MM.1S (cell line): ENCODE data around the gene DSN1.

ENCODE experiments used
- DNase-seq: peaks from one replicate; pipeline ENCODE4 v3.0.0-alpha.2; 2015
- H2AFZ ChIP-seq: fragments of 300-600 bp; sonication (generic); 2 replicates; pipeline ENCODE4 v1.6.0; 2016; ENCODE audit warnings: antibody characterized with exemption, low read length
- H3F3A ChIP-seq: fragments of 300-600 bp; sonication (generic); 2 replicates; pipeline ENCODE4 v1.6.1; 2016; ENCODE audit warnings: mild to moderate bottlenecking, antibody characterized with exemption, low read length, moderate library complexity, mixed read lengths; ENCODE audit not compliant: insufficient read depth
- H3K27ac ChIP-seq: fragments of 300-600 bp; sonication (generic); 2 replicates; pipeline ENCODE4 v1.5.1; 2016; ENCODE audit warnings: mild to moderate bottlenecking, low read length
- H3K27me3 ChIP-seq: fragments of 300-600 bp; sonication (generic); replicated peaks from 2 replicates; pipeline ENCODE4 v1.6.0; 2016; ENCODE audit warnings: low read length; ENCODE audit not compliant: insufficient read depth
- H3K36me3 ChIP-seq: fragments of 300-600 bp; sonication (generic); replicated peaks from 2 replicates; pipeline ENCODE4 v1.6.1; 2016; ENCODE audit warnings: mild to moderate bottlenecking, low read length, mixed read lengths; ENCODE audit not compliant: insufficient read depth
- H3K4me1 ChIP-seq: fragments of 300-600 bp; sonication (generic); 2 replicates; pipeline ENCODE4 v1.6.1; 2016; ENCODE audit warnings: low read length, mixed read lengths
- H3K4me2 ChIP-seq: fragments of 300-600 bp; sonication (generic); 2 replicates; pipeline ENCODE4 v1.6.0; 2016; ENCODE audit warnings: low read depth, low read length
- H3K4me3 ChIP-seq: fragments of 300-600 bp; sonication (generic); 2 replicates; pipeline ENCODE4 v1.5.1; 2016; ENCODE audit warnings: low read length, mixed read lengths
- H3K79me2 ChIP-seq: fragments of 300-600 bp; sonication (generic); 2 replicates; pipeline ENCODE4 v1.6.1; 2016; ENCODE audit warnings: mixed run types, low read length, mixed read lengths
- H3K9ac ChIP-seq: fragments of 300-600 bp; sonication (generic); 2 replicates; pipeline ENCODE4 v1.6.1; 2016; ENCODE audit warnings: low read length, mixed read lengths
- H3K9me2 ChIP-seq: fragments of 300-600 bp; sonication (generic); replicated peaks from 2 replicates; pipeline ENCODE4 v1.6.1; 2016; ENCODE audit warnings: mild to moderate bottlenecking, low read length, mixed read lengths; ENCODE audit not compliant: insufficient read depth
- H3K9me3 ChIP-seq: fragments of 300-600 bp; sonication (generic); replicated peaks from 2 replicates; pipeline ENCODE4 v1.6.1; 2016; ENCODE audit warnings: mild to moderate bottlenecking, low read length, mixed read lengths; ENCODE audit not compliant: insufficient read depth
- H4K20me1 ChIP-seq: fragments of 300-600 bp; sonication (generic); 2 replicates; pipeline ENCODE4 v1.6.1; 2016; ENCODE audit warnings: mild to moderate bottlenecking, low read length, moderate library complexity, mixed read lengths; ENCODE audit not compliant: insufficient read depth
- CTCF ChIP-seq: fragments of 300-600 bp; sonication (generic); IDR thresholded peaks from 2 replicates; pipeline ENCODE4 v1.5.1; 2016; ENCODE audit warnings: antibody characterized with exemption, low read length, mixed read lengths
- EZH2 ChIP-seq: fragments of 300-600 bp; sonication (generic); optimal IDR thresholded peaks from 2 replicates; pipeline ENCODE3; 2017; ENCODE audit warnings: low read depth, mild to moderate bottlenecking, antibody characterized with exemption, low read length, mixed read lengths
- EZH2phosphoT487 ChIP-seq: fragments of 300-600 bp; sonication (generic); IDR thresholded peaks from 2 replicates; pipeline ENCODE4 v1.6.1; 2018; ENCODE audit warnings: antibody characterized with exemption, low read length

DSN1 gene

GRCh38 chr20:36792422-36792821, 18.9 kb upstream of the DSN1 start:
- DNase-seq, result peak; percentile 31
- Histone ChIP-seq H3K4me1 (no peaks in the 10 kb centered on the region), H3K79me2 (no peaks in the 10 kb centered on the region), H3K27me3 (no peaks in the 10 kb centered on the region), H3K9ac (no peak overlapping the region), H3K27ac (no peak overlapping the region), H3K9me3 (no peaks in the 10 kb centered on the region), H3K4me2 (no peak overlapping the region), H3F3A (no peaks in the 10 kb centered on the region), H3K36me3 (no peaks in the 10 kb centered on the region), H4K20me1 (no peaks in the 10 kb centered on the region), H3K9me2 (no peaks in the 10 kb centered on the region), H2AFZ (no peak overlapping the region), H3K4me3 (no peak overlapping the region)
- peak; percentile 21; the same call in 1 of the 2 replicates for TF ChIP-seq CTCF
- TF ChIP-seq EZH2, result no peak
- TF ChIP-seq EZH2phosphoT487, result no peak

GRCh38 chr20:36791862-36792261, 18.3 kb upstream of the DSN1 start:
- no peak overlapping the region for H3K4me2 ChIP-seq
- H3K9me3 ChIP-seq, result no peaks in the 10 kb centered on the region
- H2AFZ ChIP-seq, result no peak overlapping the region
- H3K4me3 ChIP-seq, result no peak overlapping the region
- no peak overlapping the region for H3K27ac ChIP-seq
- DNase-seq, result no peak
- no peaks in the 10 kb centered on the region for H3K4me1 ChIP-seq
- no peaks in the 10 kb centered on the region for H3K27me3 ChIP-seq
- H3K79me2 ChIP-seq, result no peaks in the 10 kb centered on the region
- H4K20me1 ChIP-seq, result no peaks in the 10 kb centered on the region
- TF ChIP-seq CTCF, result no peak
- no peak for TF ChIP-seq EZH2phosphoT487
- no peak for TF ChIP-seq EZH2
- no peaks in the 10 kb centered on the region for H3F3A ChIP-seq
- no peak overlapping the region for H3K9ac ChIP-seq
- H3K36me3 ChIP-seq, result no peaks in the 10 kb centered on the region
- no peaks in the 10 kb centered on the region for H3K9me2 ChIP-seq

GRCh38 chr20:36786663-36787062, 13.1 kb upstream of the DSN1 start:
- Histone ChIP-seq H3K9me2 (no peaks in the 10 kb centered on the region), H3K9me3 (no peaks in the 10 kb centered on the region)

More at GRCh38 chr20:36786663-36787062, 13.1 kb upstream of the DSN1 start:
- Histone ChIP-seq H3K9ac (no peak overlapping the region), H2AFZ (no peak overlapping the region), H3K4me1 (no peaks in the 10 kb centered on the region), H3K27ac (no peak overlapping the region), H3K36me3 (no peaks in the 10 kb centered on the region), H3F3A (no peaks in the 10 kb centered on the region), H3K4me3 (no peak overlapping the region), H4K20me1 (no peaks in the 10 kb centered on the region), H3K27me3 (no peaks in the 10 kb centered on the region), H3K79me2 (no peaks in the 10 kb centered on the region), H3K4me2 (no peak overlapping the region)
- DNase-seq, result no peak
- TF ChIP-seq EZH2, result no peak
- TF ChIP-seq CTCF, result no peak
- TF ChIP-seq EZH2phosphoT487, result no peak
